IMR-90 (cell line): ENCODE measurements around the gene FBLN7. TPM values are rescaled to one million over a fixed set of nuclear protein-coding genes. Genes with fewer than 3 reads are reported as not detected.
A peak's percentile ranks its signal among the peaks of the same experiment; 100 is the strongest.

Source experiments
- ATAC-seq: fragments of 200-7000 bp; cut with Tn5 transposase; 2 replicates; pipeline ENCODE4 v1.9.1; 2020; ENCODE audit warnings: low read depth, mild to moderate bottlenecking, moderate library complexity
- BruUV-seq: library from RNA; stranded (reverse); fragments of 400-500 nt; replicated peaks from 2 replicates; lab custom pipeline; 2021; lab: Mats Ljungman, UMichigan
- CTCF ChIA-PET: fragments of 300-600 bp; formaldehyde crosslinking; extraction: SDS; loops from one replicate; lab custom pipeline; 2021; ENCODE audit warnings: antibody characterized with exemption; lab: Yijun Ruan, JAX
- POLR2A ChIA-PET: fragments of 300-600 bp; sonication (Branson Sonifier 250); formaldehyde crosslinking; loops from one replicate; lab custom pipeline; 2022; ENCODE audit warnings: antibody characterized with exemption; ENCODE audit not compliant: unreplicated experiment; lab: Charles Lee
- DNase-seq: peaks from one replicate; pipeline ENCODE4 v3.0.0; 2013
- H2AFZ ChIP-seq: replicated peaks from 2 replicates; pipeline ENCODE3; 2013; ENCODE audit warnings: low read length, mild to moderate bottlenecking; ENCODE audit not compliant: poor library complexity
- H2AK5ac ChIP-seq: 2 replicates; pipeline ENCODE4 v1.6.1; 2013; ENCODE audit warnings: low read depth, low read length, inconsistent platforms
- H2AK9ac ChIP-seq: replicated peaks from 2 replicates; pipeline ENCODE3; 2013; ENCODE audit warnings: mild to moderate bottlenecking, low read depth, low read length, moderate library complexity; ENCODE audit not compliant: poor library complexity
- H2BK120ac ChIP-seq: 2 replicates; pipeline ENCODE4 v1.6.1; 2013; ENCODE audit warnings: low read depth, low read length, inconsistent platforms
- H2BK15ac ChIP-seq: 3 replicates; pipeline ENCODE4 v1.6.1; 2013; ENCODE audit warnings: low read depth, low read length, inconsistent platforms
- H2BK20ac ChIP-seq: 2 replicates; pipeline ENCODE4 v1.6.1; 2013; ENCODE audit warnings: low read depth, mild to moderate bottlenecking, inconsistent platforms, low read length, moderate library complexity
- H2BK5ac ChIP-seq: 2 replicates; pipeline ENCODE4 v1.6.1; 2013; ENCODE audit warnings: mild to moderate bottlenecking, low read depth, low read length, inconsistent platforms; ENCODE audit not compliant: poor library complexity, severe bottlenecking
- H3K14ac ChIP-seq: replicated peaks from 2 replicates; pipeline ENCODE4 v1.6.1; 2013; ENCODE audit warnings: low read depth, low read length, inconsistent platforms
- H3K18ac ChIP-seq: 2 replicates; pipeline ENCODE4 v1.6.1; 2013; ENCODE audit warnings: low read depth, low read length, control low read depth
- H3K23ac ChIP-seq: 2 replicates; pipeline ENCODE4 v1.6.1; 2013; ENCODE audit warnings: low read depth, low read length, inconsistent platforms
- H3K27ac ChIP-seq: 2 replicates; pipeline ENCODE4 v1.5.1; 2013; ENCODE audit warnings: mild to moderate bottlenecking, control low read depth, low read length; ENCODE audit not compliant: insufficient read depth
- H3K27me3 ChIP-seq: 2 replicates; pipeline ENCODE4 v1.6.1; 2013; ENCODE audit warnings: low read length; ENCODE audit not compliant: control insufficient read depth, insufficient read depth
- H3K36me3 ChIP-seq: 2 replicates; pipeline ENCODE4 v1.6.1; 2013; ENCODE audit warnings: low read length, mixed read lengths; ENCODE audit not compliant: control insufficient read depth, insufficient read depth
- H3K4ac ChIP-seq: 2 replicates; pipeline ENCODE4 v1.6.1; 2013; ENCODE audit warnings: low read depth, low read length, inconsistent platforms
- H3K4me1 ChIP-seq: 2 replicates; pipeline ENCODE4 v1.6.1; 2013; ENCODE audit warnings: low read length, mixed read lengths; ENCODE audit not compliant: control insufficient read depth, insufficient read depth
- H3K4me2 ChIP-seq: 2 replicates; pipeline ENCODE4 v1.6.1; 2013; ENCODE audit warnings: low read depth, mild to moderate bottlenecking, control low read depth, low read length, moderate library complexity
- H3K4me3 ChIP-seq: 2 replicates; pipeline ENCODE4 v1.5.1; 2013; ENCODE audit warnings: low read depth, mild to moderate bottlenecking, control low read depth, low read length, moderate library complexity; ENCODE audit not compliant: insufficient read depth
- H3K56ac ChIP-seq: 2 replicates; pipeline ENCODE4 v1.6.1; 2013; ENCODE audit warnings: low read length, inconsistent platforms; ENCODE audit not compliant: insufficient read depth; ENCODE audit errors: extremely low read depth
- H3K79me1 ChIP-seq, 2 experiments: 2 replicates each; pipeline ENCODE4 v1.6.1; 2013; ENCODE audit warnings: low read length in 2 of 2, inconsistent platforms in 1 of 2, low read depth in 1 of 2
- H3K9ac ChIP-seq: 2 replicates; pipeline ENCODE4 v1.6.1; 2013; ENCODE audit warnings: low read depth, low read length, control low read depth
- H3K9me1 ChIP-seq: 2 replicates; pipeline ENCODE4 v1.6.1; 2013; ENCODE audit warnings: low read length, inconsistent platforms; ENCODE audit not compliant: insufficient read depth
- H3K9me3 ChIP-seq: 2 replicates; pipeline ENCODE4 v1.6.1; 2013; ENCODE audit warnings: low read length; ENCODE audit not compliant: control insufficient read depth, insufficient read depth
- H4K20me1 ChIP-seq: 2 replicates; pipeline ENCODE4 v1.6.1; 2013; ENCODE audit warnings: low read length, inconsistent platforms; ENCODE audit not compliant: insufficient read depth
- H4K5ac ChIP-seq: 2 replicates; pipeline ENCODE4 v1.6.1; 2013; ENCODE audit warnings: mild to moderate bottlenecking, low read depth, low read length, control low read depth
- H4K8ac ChIP-seq, 2 experiments: 2 replicates each; pipeline ENCODE4 v1.6.1; 2013; ENCODE audit warnings: low read depth in 2 of 2, low read length in 2 of 2, control low read depth in 1 of 2, inconsistent platforms in 1 of 2
- H4K91ac ChIP-seq: 2 replicates; pipeline ENCODE4 v1.6.1; 2013; ENCODE audit warnings: low read depth, low read length, inconsistent platforms; ENCODE audit not compliant: insufficient read depth
- BHLHE40 ChIP-seq: fragments of 150-350 bp; IDR thresholded peaks from 2 replicates; pipeline ENCODE4 v1.6.1; 2016; ENCODE audit warnings: mild to moderate bottlenecking, low read depth, low read length
- WGBS, 2 experiments: methylation state at CpG; one replicate each; pipeline versions ENCODE4 v1.1.5 to v1.1.7; 2013; ENCODE audit warnings: missing lambda C conversion rate in 2 of 2; ENCODE audit not compliant: insufficient read length in 1 of 2; ENCODE audit errors: extremely low coverage in 2 of 2; 5-methylcytosine and 5-hydroxymethylcytosine counted together
- dilution Hi-C: fragments of 300-500 bp; cut with HindIII; formaldehyde crosslinking; loops from one replicate; pipeline ENCODE4 v1.14.3; 2018; ENCODE audit warnings: low sequenced_read_pairs; ENCODE audit not compliant: unreplicated experiment
- in situ Hi-C: fragments of 300-500 bp; cut with MboI; formaldehyde crosslinking; loops from 3 replicates; pipeline ENCODE4 v1.14.3; 2019; ENCODE audit warnings: low sequenced_read_pairs, inconsistent platforms, mixed read lengths
- intact Hi-C: fragments of 100-400 bp; cut with micrococcal nuclease; formaldehyde crosslinking; loops from 2 replicates; pipeline ENCODE4 v1.10.0; 2022
- polyA plus RNA-seq, 3 experiments: library from polyadenylated mRNA; depleted of rRNA; stranded (reverse); fragments of >200 nt; gene quantifications; 2 replicates each; pipeline ENCODE4 v1.2.3, GENCODE V29; 2012; ENCODE audit warnings: low replicate concordance in 1 of 3
- total RNA-seq: library from RNA; depleted of rRNA; stranded (reverse); fragments of >200 nt; gene quantifications from 2 replicates; pipeline ENCODE4 v1.2.3, GENCODE V29; 2012

Gene FBLN7
- total and polyA plus RNA-seq, 2 of the 4 experiments (the other 2 are of a cell fraction): 0.18 to 1.2 TPM

GRCh38 chr2:112151701-112152440 lies 13.7 kb downstream of the FBLN7 start:
- no peaks in the 10 kb centered on the region for H4K20me1 ChIP-seq
- H3K36me3 ChIP-seq: no peaks in the 10 kb centered on the region
- no peak overlapping the region for H4K8ac ChIP-seq
- H3K9me3 ChIP-seq: no peaks in the 10 kb centered on the region
- no peak overlapping the region for H3K18ac ChIP-seq
- no peak overlapping the region for H3K23ac ChIP-seq
- no peak overlapping the region for H4K91ac ChIP-seq
- TF ChIP-seq BHLHE40: no peak
- DNase-seq (no peak), ATAC-seq (no peak)
- peaks cover 5% of the 10 kb centered on the region for H3K9me1 ChIP-seq
- H3K27me3 ChIP-seq: no peaks in the 10 kb centered on the region
- 97% methylated on average over 13 of the region's 18 CpGs; no CpG with 5 or more reads in 1 of the 2 experiments for WGBS, 2 experiments
- peak overlapping the region; percentile 10; the same call in 1 of the 2 replicates for H2AK5ac ChIP-seq
- no peak overlapping the region for H3K27ac ChIP-seq
- 0 out of 2 replicates have a peak overlapping the region, but pooled peaks have one; percentile 4 for H3K4ac ChIP-seq
- POLR2A ChIA-PET: no interaction called here
- dilution Hi-C loops: no loop called here
- H3K4me1 ChIP-seq: peaks cover 14% of the 10 kb centered on the region
- no TSS peak for BruUV-seq
- no peak overlapping the region for H3K4me3 ChIP-seq
- in situ Hi-C loops: no loop called here
- CTCF ChIA-PET: interaction anchor here (0.6 kb wide), 2 partner anchors 77 to 880 kb away, joined by 3 to 5 read pairs; no protein-coding TSS in a partner anchor
- H3K79me1 ChIP-seq: 0 out of 4 replicates have a peak, but pooled peaks cover 0 to 11% of the 10 kb centered on the region in 2 experiments
- no peak overlapping the region; the same call in 1 of the 2 replicates for H3K14ac ChIP-seq
- no peak overlapping the region for H2BK20ac ChIP-seq
- H2BK15ac ChIP-seq: no peak overlapping the region
- H2AFZ ChIP-seq: no peak overlapping the region
- H2BK120ac ChIP-seq: no peak overlapping the region
- H4K5ac ChIP-seq: no peak overlapping the region
- no peak overlapping the region for H2AK9ac ChIP-seq
- H2BK5ac ChIP-seq: no peak overlapping the region
- no peak overlapping the region for H3K9ac ChIP-seq
- H3K4me2 ChIP-seq: no peak overlapping the region
- no peak overlapping the region for H3K56ac ChIP-seq
- intact Hi-C loops: no loop called here
